ENCODE data around the gene C10orf90. TPM values are rescaled to one million over a fixed set of nuclear protein-coding genes. Genes with fewer than 3 reads are reported as not detected.

Gene C10orf90
- total RNA-seq, 1 experiment from 2014 or later: not detected

DNA sequence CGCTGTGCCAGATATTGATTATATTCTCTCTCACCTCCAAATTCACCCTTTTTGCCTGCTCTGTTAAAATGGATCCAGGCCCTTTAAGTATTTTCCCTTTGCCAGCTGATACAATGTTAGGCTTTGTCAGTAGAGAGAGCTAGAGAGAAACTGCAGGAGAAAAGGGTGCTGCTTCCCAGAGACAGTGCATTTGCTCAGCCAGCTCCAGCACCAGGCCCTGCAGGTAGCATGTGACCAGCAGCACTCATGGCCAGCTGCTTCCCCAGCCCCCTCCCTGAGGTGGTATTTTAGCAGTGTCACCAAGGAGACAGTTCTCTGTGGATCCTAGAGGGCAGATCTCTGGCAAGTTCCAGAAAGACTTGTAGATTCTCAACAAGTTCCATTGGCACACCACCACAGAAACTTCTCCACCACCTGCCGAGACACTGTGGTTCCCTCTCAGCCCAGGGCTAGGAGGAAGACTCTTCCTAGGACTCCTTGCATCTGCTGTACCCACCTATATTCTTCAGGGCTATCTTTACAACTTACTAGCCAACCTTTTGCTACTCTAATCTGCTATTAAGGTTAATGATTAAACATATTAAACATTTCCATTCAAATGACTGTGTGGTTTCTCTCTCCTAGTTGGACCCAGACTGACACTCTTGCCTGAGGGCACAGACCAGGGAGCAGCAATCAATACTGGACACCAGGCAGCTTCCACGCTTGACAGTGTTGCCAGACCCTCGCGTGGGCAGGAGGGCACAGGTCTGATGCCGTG is 246.6 kb downstream of the C10orf90 start:
- Histone ChIP-seq H3K4ac (ENCODE audit: low read depth, low read length) (no peak overlapping the region), H3K14ac (ENCODE audit: insufficient read depth, low read length) (no peak overlapping the region), H3K4me1 (ENCODE audit: insufficient read depth, low read length) (no peaks in the 10 kb centered on the region), H3K23me2 (ENCODE audit: insufficient read length, low read depth, low read length, poor library complexity, severe bottlenecking) (no peaks in the 10 kb centered on the region), H3K9me3 (ENCODE audit: control insufficient read depth, low read depth, low read length) (peaks cover 9% of the 10 kb centered on the region), H2BK20ac (ENCODE audit: low read depth, low read length, poor library complexity, severe bottlenecking) (no peak overlapping the region), H3K79me1 (ENCODE audit: insufficient read depth, low read depth, low read length, poor library complexity, severe bottlenecking) (no peaks in the 10 kb centered on the region), H2AK5ac (ENCODE audit: insufficient read length, low read length) (no peak overlapping the region), H2BK15ac (ENCODE audit: low read depth, low read length) (no peak overlapping the region), H2BK5ac (ENCODE audit: insufficient read length, low read length) (no peak overlapping the region), H2BK12ac (ENCODE audit: insufficient read length, low read depth, low read length) (no peak overlapping the region), H3K18ac (ENCODE audit: insufficient read length, low read depth, low read length) (no peak overlapping the region), H3K79me2 (ENCODE audit: insufficient read depth, low read length) (no peaks in the 10 kb centered on the region), H3T11ph (ENCODE audit: low read length) (no peak overlapping the region), H3K27me3 (ENCODE audit: insufficient read depth, low read length) (no peaks in the 10 kb centered on the region), H2AFZ (ENCODE audit: low read length) (no peak overlapping the region), H4K5ac (ENCODE audit: insufficient read length, low read depth, low read length) (no peak overlapping the region), H3K23ac (ENCODE audit: insufficient read length, low read depth, low read length) (no peak overlapping the region), H3K9ac (ENCODE audit: extremely low read depth, insufficient read length, low read length) (no peak overlapping the region), H4K8ac (replicated peaks; ENCODE audit: insufficient read length, low read depth, low read length) (no peak overlapping the region), H4K91ac (ENCODE audit: insufficient read length, low read depth, low read length) (no peak overlapping the region), H4K20me1 (ENCODE audit: control insufficient read depth, insufficient read depth, insufficient read length) (no peaks in the 10 kb centered on the region), H3K27ac (ENCODE audit: insufficient read length, low read depth, low read length) (no peak overlapping the region), H2BK120ac (ENCODE audit: low read depth, low read length, poor library complexity, severe bottlenecking) (no peak overlapping the region), H3K4me2 (ENCODE audit: insufficient read depth, insufficient read length, low read length) (no peak overlapping the region), H3K56ac (ENCODE audit: insufficient read length, low read depth, low read length) (no peak overlapping the region)
- WGBS (ENCODE audit: extremely low coverage, insufficient read length, low lambda C conversion rate): no CpG with 5 or more reads among the region's 6 CpGs
- Mint-ChIP-seq H3K27ac (no peak overlapping the region), H3K36me3 (ENCODE audit: insufficient read depth in 1 of 3, low read depth in 3 of 3) (peaks cover 6 to 12% (median 11%) of the 10 kb centered on the region in 3 experiments; a peak in 6 of 7 replicates), H3K4me1 (peaks cover 10 to 11% of the 10 kb centered on the region in 2 experiments), H3K27me3 (ENCODE audit: low read depth) (peaks cover 16% of the 10 kb centered on the region), H3K4me3 (no peak overlapping the region), H3K9me3 (peaks cover 11 to 12% of the 10 kb centered on the region in 2 experiments)
- TF ChIP-seq CTCF (conservative IDR thresholded peaks at IDR 0.05): no peak
- DNase-seq: no peak

All from H9 (cell line).